Astrocyte (in vitro differentiated cells and primary cell): ENCODE data around the gene BTBD1. TPM values are rescaled to one million over a fixed set of nuclear protein-coding genes. Genes with fewer than 3 reads are reported as not detected.

ENCODE experiments used
- DNase-seq: peaks from one replicate; pipeline ENCODE4 v3.0.0-alpha.2; 2010; ENCODE audit warnings: low read depth
- FAIRE-seq: peaks from 2 replicates; lab custom pipeline; 2011; peaks lifted over from hg19 to GRCh38; lab: Jason Lieb, UNC
- H2AFZ ChIP-seq: 2 replicates; pipeline ENCODE4 v1.6.0; 2012; ENCODE audit warnings: low read depth, low read length, inconsistent platforms
- H3K27ac ChIP-seq: 2 replicates; pipeline ENCODE4 v1.5.1; 2011; ENCODE audit warnings: low read depth, low read length, inconsistent platforms
- H3K27me3 ChIP-seq: 2 replicates; pipeline ENCODE4 v1.6.0; 2011; ENCODE audit warnings: low read length, inconsistent platforms; ENCODE audit not compliant: insufficient read depth
- H3K36me3 ChIP-seq: 2 replicates; pipeline ENCODE4 v1.5.1; 2011; ENCODE audit warnings: low read length, inconsistent platforms; ENCODE audit not compliant: insufficient read depth
- H3K4me1 ChIP-seq: 2 replicates; pipeline ENCODE4 v1.5.1; 2011; ENCODE audit warnings: low read length, inconsistent platforms; ENCODE audit not compliant: insufficient read depth
- H3K4me2 ChIP-seq: 2 replicates; pipeline ENCODE4 v1.6.0; 2012; ENCODE audit warnings: low read length, inconsistent platforms
- H3K4me3 ChIP-seq: 2 replicates; pipeline ENCODE4 v1.5.1; 2011; ENCODE audit warnings: low read depth, mild to moderate bottlenecking, low read length, inconsistent platforms; ENCODE audit not compliant: insufficient read depth
- H3K79me2 ChIP-seq: 2 replicates; pipeline ENCODE4 v1.6.0; 2012; ENCODE audit warnings: mild to moderate bottlenecking, low read length, inconsistent platforms; ENCODE audit not compliant: insufficient read depth
- H3K9ac ChIP-seq: 2 replicates; pipeline ENCODE4 v1.6.0; 2012; ENCODE audit warnings: mild to moderate bottlenecking, low read length, inconsistent platforms
- H3K9me3 ChIP-seq: 2 replicates; pipeline ENCODE4 v1.5.1; 2012; ENCODE audit warnings: low read depth, mild to moderate bottlenecking, low read length, inconsistent platforms; ENCODE audit not compliant: insufficient read depth
- H4K20me1 ChIP-seq: 2 replicates; pipeline ENCODE4 v1.6.0; 2012; ENCODE audit warnings: low read length, inconsistent platforms; ENCODE audit not compliant: insufficient read depth
- H3K27ac Mint-ChIP-seq: one replicate; pipeline ENCODE4 v1.8.0; 2021; ENCODE audit warnings: mild to moderate bottlenecking, mixed read lengths; ENCODE audit not compliant: unreplicated experiment
- H3K27me3 Mint-ChIP-seq: one replicate; pipeline ENCODE4 v1.8.0; 2021; ENCODE audit warnings: low read depth, mixed read lengths; ENCODE audit not compliant: unreplicated experiment
- H3K36me3 Mint-ChIP-seq: one replicate; pipeline ENCODE4 v1.8.0; 2021; ENCODE audit warnings: low read depth, mixed read lengths; ENCODE audit not compliant: unreplicated experiment
- H3K4me1 Mint-ChIP-seq: one replicate; pipeline ENCODE4 v1.8.0; 2021; ENCODE audit warnings: low read depth, mixed read lengths; ENCODE audit not compliant: unreplicated experiment
- H3K4me3 Mint-ChIP-seq: one replicate; pipeline ENCODE4 v1.8.0; 2021; ENCODE audit warnings: mild to moderate bottlenecking, moderate library complexity, mixed read lengths; ENCODE audit not compliant: unreplicated experiment
- H3K9me3 Mint-ChIP-seq: one replicate; pipeline ENCODE4 v1.8.0; 2021; ENCODE audit warnings: mild to moderate bottlenecking, mixed read lengths; ENCODE audit not compliant: unreplicated experiment
- EZH2 ChIP-seq: IDR thresholded peaks from 2 replicates; pipeline ENCODE4 v1.6.1; 2012; ENCODE audit warnings: mild to moderate bottlenecking, low read length, inconsistent platforms; ENCODE audit not compliant: insufficient read depth
- total RNA-seq: library from RNA; stranded (reverse); gene quantifications from 2 replicates; pipeline ENCODE4 v1.2.1, GENCODE V29; 2021
- TF ChIP-seq, protein P1 (sequence below): IDR thresholded peaks from 2 replicates; pipeline ENCODE4 v1.5.1; 2011; ENCODE audit warnings: low read depth, mild to moderate bottlenecking, inconsistent platforms, low read length, moderate library complexity; ENCODE audit not compliant: insufficient read depth

BTBD1 gene
- total RNA-seq, 1 donor from 2014 or later, result 61.1 TPM

- H3K79me2 ChIP-seq, result no peaks in the 10 kb centered on the region
- no peaks in the 10 kb centered on the region for H3K9me3 ChIP-seq
- H2AFZ ChIP-seq, result no peak overlapping the region
- Mint-ChIP-seq H3K9me3 (no peaks in the 10 kb centered on the region), H3K27ac (no peak overlapping the region), H3K4me3 (no peak overlapping the region), H3K4me1 (peaks cover 9% of the 10 kb centered on the region), H3K27me3 (no peaks in the 10 kb centered on the region), H3K36me3 (peaks cover 5% of the 10 kb centered on the region)
- H3K9ac ChIP-seq, result no peak overlapping the region
- no peak overlapping the region for H3K4me3 ChIP-seq
- peaks cover 9% of the 10 kb centered on the region for H3K36me3 ChIP-seq
- no peaks in the 10 kb centered on the region for H3K4me1 ChIP-seq
- no peak overlapping the region for H3K4me2 ChIP-seq
- FAIRE-seq, result no peak
- H3K27ac ChIP-seq, result no peak overlapping the region
- no peak for DNase-seq
- no peaks in the 10 kb centered on the region for H3K27me3 ChIP-seq
- TF ChIP-seq EZH2, result no peak
- TF ChIP-seq, protein P1, sequence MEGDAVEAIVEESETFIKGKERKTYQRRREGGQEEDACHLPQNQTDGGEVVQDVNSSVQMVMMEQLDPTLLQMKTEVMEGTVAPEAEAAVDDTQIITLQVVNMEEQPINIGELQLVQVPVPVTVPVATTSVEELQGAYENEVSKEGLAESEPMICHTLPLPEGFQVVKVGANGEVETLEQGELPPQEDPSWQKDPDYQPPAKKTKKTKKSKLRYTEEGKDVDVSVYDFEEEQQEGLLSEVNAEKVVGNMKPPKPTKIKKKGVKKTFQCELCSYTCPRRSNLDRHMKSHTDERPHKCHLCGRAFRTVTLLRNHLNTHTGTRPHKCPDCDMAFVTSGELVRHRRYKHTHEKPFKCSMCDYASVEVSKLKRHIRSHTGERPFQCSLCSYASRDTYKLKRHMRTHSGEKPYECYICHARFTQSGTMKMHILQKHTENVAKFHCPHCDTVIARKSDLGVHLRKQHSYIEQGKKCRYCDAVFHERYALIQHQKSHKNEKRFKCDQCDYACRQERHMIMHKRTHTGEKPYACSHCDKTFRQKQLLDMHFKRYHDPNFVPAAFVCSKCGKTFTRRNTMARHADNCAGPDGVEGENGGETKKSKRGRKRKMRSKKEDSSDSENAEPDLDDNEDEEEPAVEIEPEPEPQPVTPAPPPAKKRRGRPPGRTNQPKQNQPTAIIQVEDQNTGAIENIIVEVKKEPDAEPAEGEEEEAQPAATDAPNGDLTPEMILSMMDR, result no peak
- no peaks in the 10 kb centered on the region for H4K20me1 ChIP-seq
Measured at GRCh38 chr15:82993144-82993543, 73.9 kb downstream of the BTBD1 start.

DNA sequence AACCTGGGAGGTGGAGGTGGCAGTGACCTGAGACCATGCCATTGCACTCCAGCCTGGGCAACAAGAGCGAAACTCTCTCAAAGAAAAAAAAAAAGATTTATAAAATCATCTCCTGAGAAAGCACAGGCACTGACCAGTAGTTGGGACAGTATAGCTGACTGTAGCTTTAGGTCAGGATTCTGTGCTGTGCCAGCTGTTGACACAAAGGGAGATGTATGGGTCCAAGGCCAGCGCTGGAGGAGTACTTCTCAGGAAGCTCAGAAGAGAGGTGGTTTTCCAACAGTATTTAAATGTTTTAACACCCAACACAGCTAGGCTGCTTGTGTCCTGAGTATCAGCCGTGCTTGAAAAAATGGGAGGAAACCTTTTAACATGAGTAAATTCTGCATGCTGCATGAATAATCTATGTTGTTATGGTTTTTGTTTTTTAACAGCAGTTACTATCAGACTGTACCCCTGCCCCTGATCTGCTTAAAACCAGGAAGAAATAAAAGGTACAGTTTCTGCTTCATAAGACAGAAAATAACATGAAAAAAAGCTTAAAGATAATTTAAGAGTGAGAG, 74.5 kb downstream of the BTBD1 start:
- H3K9me3 Mint-ChIP-seq, result no peaks in the 10 kb centered on the region
- no peak for FAIRE-seq
- H3K4me3 Mint-ChIP-seq, result no peak overlapping the region
- no peak overlapping the region for H3K4me3 ChIP-seq
- peaks cover 5% of the 10 kb centered on the region for H3K36me3 Mint-ChIP-seq
- H3K4me1 ChIP-seq, result no peaks in the 10 kb centered on the region
- H3K27me3 ChIP-seq, result no peaks in the 10 kb centered on the region
- H3K27me3 Mint-ChIP-seq, result no peaks in the 10 kb centered on the region
- TF ChIP-seq EZH2, result no peak
- TF ChIP-seq, protein P1, result no peak
- H3K4me1 Mint-ChIP-seq, result peaks cover 9% of the 10 kb centered on the region
- H3K27ac Mint-ChIP-seq, result no peak overlapping the region
- peaks cover 4% of the 10 kb centered on the region for H3K79me2 ChIP-seq
- no peaks in the 10 kb centered on the region for H4K20me1 ChIP-seq
- H3K9me3 ChIP-seq, result no peaks in the 10 kb centered on the region
- peaks cover 9% of the 10 kb centered on the region for H3K36me3 ChIP-seq
- no peak overlapping the region for H3K4me2 ChIP-seq
- H2AFZ ChIP-seq, result no peak overlapping the region
- no peak overlapping the region for H3K27ac ChIP-seq
- no peak overlapping the region for H3K9ac ChIP-seq
- DNase-seq, result no peak

- Histone ChIP-seq H3K36me3 (peaks cover 6% of the 10 kb centered on the region), H3K4me2 (peak overlapping the region; percentile 91), H2AFZ (peak overlapping the region; percentile 99), H3K9me3 (no peaks in the 10 kb centered on the region), H3K27me3 (no peaks in the 10 kb centered on the region), H4K20me1 (peaks cover 4% of the 10 kb centered on the region), H3K79me2 (peaks cover 18% of the 10 kb centered on the region), H3K4me3 (peak overlapping the region; percentile 100), H3K27ac (peak overlapping the region; percentile 61), H3K4me1 (peaks cover 7% of the 10 kb centered on the region), H3K9ac (peak overlapping the region; percentile 96)
- no peaks in the 10 kb centered on the region for H3K36me3 Mint-ChIP-seq
- peaks cover 16% of the 10 kb centered on the region for H3K4me1 Mint-ChIP-seq
- DNase-seq, result no peak
- TF ChIP-seq, protein P1, result no peak
- TF ChIP-seq EZH2, result no peak
- peak overlapping the region; percentile 77 for H3K27ac Mint-ChIP-seq
- FAIRE-seq, result no peak
- H3K9me3 Mint-ChIP-seq, result no peaks in the 10 kb centered on the region
- H3K27me3 Mint-ChIP-seq, result no peaks in the 10 kb centered on the region
- H3K4me3 Mint-ChIP-seq, result peak overlapping the region; percentile 98
Measured at GRCh38 chr15:82986442-82986780, 80.6 kb downstream of the BTBD1 start.
